Measurements from ENCODE around the gene RAPGEF4.

- TF ChIP-seq CREB1 (IDR thresholded peaks at IDR 0.05) (no peak), CTCF (IDR thresholded peaks at IDR 0.05; ENCODE audit: control extremely low read depth in 1 of 3, insufficient read depth in 1 of 3, low read depth in 1 of 3, low read length in 3 of 3) (no peak), HDAC6 (IDR thresholded peaks at IDR 0.05; ENCODE audit: low read depth, low read length) (no peak), ATF3 (IDR thresholded peaks at IDR 0.05; ENCODE audit: insufficient read depth, low read depth, low read length) (no peak), EZH2 (IDR thresholded peaks at IDR 0.05; ENCODE audit: low read depth, low read length, severe bottlenecking) (no peak), POLR2A (IDR thresholded peaks at IDR 0.05; ENCODE audit: control extremely low read depth in 1 of 2, low read depth in 2 of 2, low read length in 2 of 2) (no peak), JUND (IDR thresholded peaks at IDR 0.05; ENCODE audit: low read length) (no peak), ZNF274 (IDR thresholded peaks at IDR 0.05; ENCODE audit: borderline replicate concordance, extremely low read depth, low read length) (no peak), ASH2L (IDR thresholded peaks at IDR 0.05; ENCODE audit: low read length) (no peak), TAF7 (optimal IDR thresholded peaks at IDR 0.05; ENCODE audit: borderline replicate concordance, low read depth, low read length) (no peak), SRF (IDR thresholded peaks at IDR 0.05; ENCODE audit: low read depth, low read length) (no peak), SIN3A (conservative IDR thresholded peaks at IDR 0.05 in 1 of 2, IDR thresholded peaks at IDR 0.05 in 1 of 2; ENCODE audit: low read depth in 1 of 2, low read length in 2 of 2) (no peak), POLR2AphosphoS5 (IDR thresholded peaks at IDR 0.05; ENCODE audit: low read depth, low read length) (no peak), RAD21 (IDR thresholded peaks at IDR 0.05 in 1 of 2, conservative IDR thresholded peaks at IDR 0.05 in 1 of 2; ENCODE audit: low read depth in 2 of 2, low read length in 2 of 2) (no peak)
These were observed 114.0 kb downstream of the RAPGEF4 start for GRCh38 chr2:172849519-172850217.

Data from H1 (cell line).